A375 (cell line): ENCODE results near the gene CBR1. TPM values are rescaled to one million over a fixed set of nuclear protein-coding genes. Genes with fewer than 3 reads are reported as not detected.

Source experiments
- small RNA-seq: library from RNA; depleted of rRNA; stranded (forward); fragments of <200 nt; gene quantifications from one replicate; pipeline ENCODE3, GENCODE V24; 2014
- total RNA-seq: library from RNA; depleted of rRNA; stranded (reverse); fragments of >200 nt; shearing (Covaris generic); gene quantifications from 2 replicates; pipeline ENCODE4 v1.2.3, GENCODE V29; 2014; rRNA removed

Gene CBR1
- total RNA-seq = 103 and 104 TPM in 2 replicates

DNA sequence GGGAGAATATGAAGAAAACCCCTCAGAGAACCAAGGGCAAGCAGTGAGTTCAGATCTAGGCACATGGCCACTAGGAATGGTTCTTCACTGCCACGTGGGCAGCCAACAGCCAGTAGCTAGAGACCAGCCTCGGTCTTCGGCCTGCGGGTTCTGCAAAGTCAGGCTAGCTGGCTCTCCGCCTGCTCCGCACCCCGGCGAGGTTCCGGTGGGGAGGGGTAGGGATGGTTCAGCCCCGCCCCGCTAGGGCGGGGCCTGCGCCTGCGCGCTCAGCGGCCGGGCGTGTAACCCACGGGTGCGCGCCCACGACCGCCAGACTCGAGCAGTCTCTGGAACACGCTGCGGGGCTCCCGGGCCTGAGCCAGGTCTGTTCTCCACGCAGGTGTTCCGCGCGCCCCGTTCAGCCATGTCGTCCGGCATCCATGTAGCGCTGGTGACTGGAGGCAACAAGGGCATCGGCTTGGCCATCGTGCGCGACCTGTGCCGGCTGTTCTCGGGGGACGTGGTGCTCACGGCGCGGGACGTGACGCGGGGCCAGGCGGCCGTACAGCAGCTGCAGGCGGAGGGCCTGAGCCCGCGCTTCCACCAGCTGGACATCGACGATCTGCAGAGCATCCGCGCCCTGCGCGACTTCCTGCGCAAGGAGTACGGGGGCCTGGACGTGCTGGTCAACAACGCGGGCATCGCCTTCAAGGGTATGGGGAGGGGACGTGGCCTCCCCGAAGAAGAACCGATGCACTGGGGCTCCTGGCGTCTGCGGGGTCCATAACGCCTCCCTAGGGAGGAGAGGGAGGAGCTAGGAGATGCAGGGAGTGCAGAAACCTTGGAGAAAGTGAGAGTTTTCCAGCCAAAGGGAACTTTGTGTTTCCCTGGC, at the start of gene CBR1:
Gene CBR1 (plus strand): TSS at position 312 of the 871 bp plus-strand sequence. CDS start 92 bp downstream, at position 404.

DNA sequence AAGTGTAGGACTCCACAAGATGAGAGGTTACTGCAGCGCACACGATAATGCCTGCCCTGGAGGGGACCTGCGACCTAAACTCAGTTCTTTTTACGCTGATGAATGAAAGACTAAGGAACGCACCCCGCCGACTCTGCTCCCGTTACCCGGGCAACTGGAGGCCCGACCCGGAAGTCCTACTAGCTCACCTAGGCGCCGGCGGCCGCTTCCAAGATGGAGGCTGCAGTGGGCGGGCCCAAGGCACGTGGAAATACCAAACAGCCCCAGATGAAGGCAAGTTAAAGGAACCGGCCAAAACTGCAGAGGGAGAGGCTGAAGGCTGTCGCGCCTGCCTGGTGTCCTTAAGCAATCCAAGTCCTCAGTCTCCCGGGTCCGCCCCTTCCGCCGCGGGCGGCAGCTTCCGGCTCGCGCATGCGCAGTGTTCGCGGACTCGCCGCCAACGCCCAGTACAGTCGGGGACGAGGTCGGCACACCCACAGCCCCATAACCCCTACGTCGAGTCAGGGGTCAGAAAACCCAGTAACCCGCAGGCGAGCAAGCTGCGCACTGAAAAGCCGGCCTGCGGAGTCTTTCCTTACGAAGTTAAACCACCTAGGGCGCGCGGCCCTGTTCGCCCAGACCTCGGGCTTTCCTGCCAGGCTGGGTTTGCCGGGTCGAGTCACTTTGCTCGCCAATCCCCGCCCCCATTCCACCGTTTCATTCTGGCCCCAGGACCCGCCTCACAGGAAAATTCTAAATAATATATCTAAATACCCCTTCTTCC, 9.5 kb upstream of the CBR1 start, which contains the start of gene SETD4:
Gene SETD4 (minus strand): TSS at position 368 of the 763 bp plus-strand sequence. CDS start 1,638 bp downstream, outside the sequence.

Small RNAs within 50 kb of the gene (small RNA-seq; reads per million reads assigned to genes)
- not detected for gene RNU6-992P

Other genes starting within 250 kb of the CBR1 start
- 9.6 TPM in 2 replicates for gene SETD4, start 9.5 kb upstream of the CBR1 start, total RNA-seq
- gene CBR3, start 65.1 kb downstream of the CBR1 start, total RNA-seq = 17.4 and 17.8 TPM in 2 replicates
- gene DOP1B, start 86.8 kb downstream of the CBR1 start, total RNA-seq = 1.0 and 2.4 TPM in 2 replicates